GM23338 (cell line): ENCODE data around the gene MIAT. TPM values are rescaled to one million over a fixed set of nuclear protein-coding genes. Genes with fewer than 3 reads are reported as not detected.

Experiments
- ATAC-seq: fragments of 200-7000 bp; cut with Tn5 transposase; 3 replicates; pipeline ENCODE4 v1.9.1; 2020
- DNase-seq: peaks from one replicate; pipeline ENCODE4 v3.0.0-alpha.2; 2015; ENCODE audit warnings: low spot score
- H2AFZ ChIP-seq: fragments of 200-600 bp; sonication (generic); 2 replicates; pipeline ENCODE4 v1.8.0; 2016; ENCODE audit warnings: antibody characterized with exemption, mild to moderate bottlenecking, moderate library complexity
- H3F3A ChIP-seq: fragments of 200-600 bp; sonication (generic); replicated peaks from 2 replicates; pipeline ENCODE4 v1.8.0; 2017; ENCODE audit warnings: antibody characterized with exemption, mixed run types, low read depth
- H3K27ac ChIP-seq: fragments of 200-600 bp; sonication (generic); 2 replicates; pipeline ENCODE4 v1.6.1; 2016; ENCODE audit warnings: low read depth
- H3K27me3 ChIP-seq: fragments of 200-600 bp; sonication (generic); 2 replicates; pipeline ENCODE4 v1.8.0; 2016; ENCODE audit warnings: mild to moderate bottlenecking, mixed run types, moderate library complexity; ENCODE audit not compliant: insufficient read depth
- H3K36me3 ChIP-seq: fragments of 200-600 bp; sonication (generic); 2 replicates; pipeline ENCODE4 v1.8.0; 2016; ENCODE audit warnings: mild to moderate bottlenecking; ENCODE audit not compliant: insufficient read depth
- H3K4me1 ChIP-seq: fragments of 200-600 bp; sonication (generic); 2 replicates; pipeline ENCODE4 v1.8.0; 2016; ENCODE audit warnings: mild to moderate bottlenecking, moderate library complexity; ENCODE audit not compliant: insufficient read depth
- H3K4me2 ChIP-seq: fragments of 200-600 bp; sonication (generic); 2 replicates; pipeline ENCODE4 v1.7.1; 2017; ENCODE audit warnings: mixed run types
- H3K4me3 ChIP-seq: fragments of 200-600 bp; sonication (generic); 2 replicates; pipeline ENCODE4 v1.6.1; 2016; ENCODE audit warnings: mixed run types
- H3K79me2 ChIP-seq: fragments of 200-600 bp; sonication (generic); replicated peaks from 2 replicates; pipeline ENCODE4 v1.8.0; 2017; ENCODE audit warnings: mild to moderate bottlenecking; ENCODE audit not compliant: insufficient read depth
- H3K9me2 ChIP-seq: fragments of 200-600 bp; sonication (generic); 2 replicates; pipeline ENCODE4 v1.8.0; 2017; ENCODE audit not compliant: insufficient read depth
- H4K20me1 ChIP-seq: fragments of 200-600 bp; sonication (generic); replicated peaks from 2 replicates; pipeline ENCODE4 v1.8.0; 2017; ENCODE audit warnings: mild to moderate bottlenecking; ENCODE audit not compliant: insufficient read depth
- H3K27ac Mint-ChIP-seq: 2 replicates; pipeline ENCODE4 v1.8.0; 2020; ENCODE audit warnings: inconsistent platforms, mild to moderate bottlenecking, moderate library complexity, mixed read lengths
- H3K27me3 Mint-ChIP-seq: 3 replicates; pipeline ENCODE4 v1.8.0; 2022; ENCODE audit warnings: low read depth, mild to moderate bottlenecking, moderate library complexity, mixed read lengths, inconsistent platforms; ENCODE audit not compliant: insufficient read depth, poor library complexity
- H3K36me3 Mint-ChIP-seq: 3 replicates; pipeline ENCODE4 v1.8.0; 2021; ENCODE audit warnings: low read depth, mild to moderate bottlenecking, inconsistent platforms, moderate library complexity, mixed read lengths
- H3K4me1 Mint-ChIP-seq: 3 replicates; pipeline ENCODE4 v1.8.0; 2020; ENCODE audit warnings: mild to moderate bottlenecking, inconsistent platforms, mixed read lengths
- H3K4me3 Mint-ChIP-seq: 3 replicates; pipeline ENCODE4 v1.8.0; 2021; ENCODE audit warnings: moderate library complexity, mild to moderate bottlenecking, inconsistent platforms, mixed read lengths
- H3K9me3 Mint-ChIP-seq: 3 replicates; pipeline ENCODE4 v1.8.0; 2020; ENCODE audit warnings: moderate library complexity, mild to moderate bottlenecking, inconsistent platforms, mixed read lengths
- CREB1 ChIP-seq: fragments of 250-450 bp; sonication (Bioruptor Pico); IDR thresholded peaks from 2 replicates; pipeline ENCODE4 v1.5.0; 2020; ENCODE audit warnings: low read depth, mild to moderate bottlenecking, moderate library complexity
- CTCF ChIP-seq, 2 experiments: fragments of 200-600 bp in 1 of 2; sonication (generic) in 1 of 2; conservative IDR thresholded peaks; 2 replicates each; pipeline versions ENCODE4 v1.5.1 to v1.6.1; 2016 to 2017; ENCODE audit warnings: antibody characterized with exemption in 2 of 2, low read depth in 2 of 2, mild to moderate bottlenecking in 2 of 2, moderate library complexity in 1 of 2
- ETS1 ChIP-seq: IDR thresholded peaks from 2 replicates; pipeline ENCODE4 v1.6.1; 2016; ENCODE audit warnings: antibody characterized with exemption
- EZH2 ChIP-seq: fragments of 200-600 bp; sonication (generic); IDR thresholded peaks from one replicate; pipeline ENCODE4 v1.8.0; 2017; ENCODE audit warnings: antibody characterized with exemption, mild to moderate bottlenecking, low read depth; ENCODE audit not compliant: unreplicated experiment
- EZH2phosphoT487 ChIP-seq: fragments of 200-600 bp; sonication (generic); IDR thresholded peaks from one replicate; pipeline ENCODE4 v1.8.1; 2018; ENCODE audit warnings: antibody characterized with exemption; ENCODE audit not compliant: unreplicated experiment
- JUNB ChIP-seq: IDR thresholded peaks from one replicate; pipeline ENCODE4 v1.6.1; 2016; ENCODE audit warnings: antibody characterized with exemption; ENCODE audit not compliant: unreplicated experiment
- NANOG ChIP-seq: IDR thresholded peaks from 2 replicates; pipeline ENCODE4 v1.6.1; 2016; ENCODE audit warnings: antibody characterized with exemption, borderline replicate concordance
- POLR2AphosphoS5 ChIP-seq: IDR thresholded peaks from 2 replicates; pipeline ENCODE4 v1.6.1; 2016; ENCODE audit warnings: antibody characterized with exemption, low read depth
- REST ChIP-seq: IDR thresholded peaks from one replicate; pipeline ENCODE4 v1.6.1; 2018; ENCODE audit warnings: antibody characterized with exemption; ENCODE audit not compliant: unreplicated experiment
- STAT1 ChIP-seq: IDR thresholded peaks from one replicate; pipeline ENCODE4 v1.6.1; 2016; ENCODE audit warnings: antibody characterized with exemption; ENCODE audit not compliant: unreplicated experiment
- ZNF331 ChIP-seq: fragments of 250-450 bp; sonication (Bioruptor Pico); IDR thresholded peaks from 2 replicates; pipeline ENCODE4 v1.5.0; 2020; ENCODE audit warnings: low read depth, mild to moderate bottlenecking, moderate library complexity
- ZNF462 ChIP-seq: fragments of 250-450 bp; sonication (Bioruptor Pico); IDR thresholded peaks from 2 replicates; pipeline ENCODE4 v1.5.0; 2020; ENCODE audit warnings: mild to moderate bottlenecking, moderate library complexity
- polyA plus RNA-seq: library from polyadenylated mRNA; unstranded; fragments of >200 nt; fragmentation: Nextera tagmentation; extraction: Ambion mirVana; gene quantifications from 2 replicates; pipeline ENCODE4 v1.2.1, GENCODE V29; 2016
- total RNA-seq: library from RNA; depleted of rRNA; stranded (reverse); fragments of >200 nt; shearing (Covaris generic); gene quantifications from 2 replicates; pipeline ENCODE4 v1.2.3, GENCODE V29; 2014

Gene MIAT
- total and polyA plus RNA-seq, 2 experiments from 2014 or later = 10.0 to 63.6 TPM

GRCh38 chr22:26672590-26673468 lies 15.4 kb downstream of the MIAT start:
- H3K4me1 ChIP-seq = peaks cover 31% of the 10 kb centered on the region
- TF ChIP-seq JUNB (no peak), EZH2 (no peak), EZH2phosphoT487 (no peak), ETS1 (peak; percentile 84), STAT1 (no peak), NANOG (peak; percentile 36; the same call in 1 of the 2 replicates), ZNF331 (CRISPR knock-in tag) (no peak), REST (no peak), CREB1 (CRISPR knock-in tag) (0 out of 2 replicates have a peak, but pooled peaks have one; percentile 19), CTCF (conservative IDR thresholded peaks at IDR 0.05; ENCODE audit: low read depth in 2 of 2) (peak; percentile 44 to 77), POLR2AphosphoS5 (peak; percentile 88), ZNF462 (no peak)
- H3K4me1 Mint-ChIP-seq = peaks cover 66% of the 10 kb centered on the region

More at GRCh38 chr22:26672590-26673468, 15.4 kb downstream of the MIAT start:
- Mint-ChIP-seq H3K36me3 (peaks cover 37% of the 10 kb centered on the region), H3K27me3 (peaks cover 29% of the 10 kb centered on the region), H3K4me3 (peak overlapping the region; percentile 89), H3K27ac (peak overlapping the region; percentile 91), H3K9me3 (no peaks in the 10 kb centered on the region; the same call in 2 of the 3 replicates)
- H3K36me3 ChIP-seq = 0 out of 2 replicates have a peak, but pooled peaks cover 4% of the 10 kb centered on the region
- no peaks in the 10 kb centered on the region for H3K9me2 ChIP-seq
- ATAC-seq (peak; percentile 76), DNase-seq (peak; percentile 97)
- peaks cover 2% of the 10 kb centered on the region; the same call in 1 of the 2 replicates for H4K20me1 ChIP-seq
- peak overlapping the region; percentile 96 for H3K4me3 ChIP-seq
- H3K79me2 ChIP-seq = peaks cover 13% of the 10 kb centered on the region; the same call in 1 of the 2 replicates
- H3F3A ChIP-seq = peaks cover 66% of the 10 kb centered on the region
- no peaks in the 10 kb centered on the region for H3K27me3 ChIP-seq
- peak overlapping the region; percentile 100 for H3K4me2 ChIP-seq
- no peak overlapping the region; the same call in 1 of the 2 replicates for H2AFZ ChIP-seq
- H3K27ac ChIP-seq = peak overlapping the region; percentile 100
